Smooth muscle cell (in vitro differentiated cells): Measurements from ENCODE around the gene ADAMTS4. TPM values are rescaled to one million over a fixed set of nuclear protein-coding genes. Genes with fewer than 3 reads are reported as not detected.

Experiments used
- DNase-seq: peaks from one replicate; lab custom pipeline; 2025; ENCODE audit not compliant: unreplicated experiment; lab: John Stamatoyannopoulos, UW
- H2AFZ ChIP-seq: fragments of 200-600 bp; sonication (generic); 2 replicates; pipeline ENCODE4 v1.6.0; 2016; ENCODE audit warnings: antibody characterized with exemption, low read depth, mild to moderate bottlenecking
- H3F3A ChIP-seq: fragments of 200-600 bp; sonication (generic); 2 replicates; pipeline ENCODE4 v1.6.0; 2017; ENCODE audit warnings: antibody characterized with exemption, low read depth
- H3K27ac ChIP-seq: fragments of 200-600 bp; sonication (generic); 2 replicates; pipeline ENCODE4 v1.5.1; 2016; ENCODE audit warnings: low read depth, mild to moderate bottlenecking
- H3K27me3 ChIP-seq: fragments of 200-600 bp; sonication (generic); 2 replicates; pipeline ENCODE4 v1.6.1; 2016; ENCODE audit warnings: low read depth, mild to moderate bottlenecking
- H3K36me3 ChIP-seq: fragments of 200-600 bp; sonication (generic); 2 replicates; pipeline ENCODE4 v1.5.1; 2016; ENCODE audit warnings: low read depth
- H3K4me1 ChIP-seq: fragments of 200-600 bp; sonication (generic); 2 replicates; pipeline ENCODE4 v1.5.1; 2016; ENCODE audit warnings: low read depth
- H3K4me2 ChIP-seq: fragments of 200-600 bp; sonication (generic); 2 replicates; pipeline ENCODE4 v1.6.0; 2016; ENCODE audit warnings: mild to moderate bottlenecking
- H3K4me3 ChIP-seq: fragments of 200-600 bp; sonication (generic); 2 replicates; pipeline ENCODE4 v1.5.1; 2016; ENCODE audit warnings: mild to moderate bottlenecking
- H3K79me2 ChIP-seq: fragments of 200-600 bp; sonication (generic); 2 replicates; pipeline ENCODE4 v1.6.0; 2016; ENCODE audit warnings: low read depth, mild to moderate bottlenecking
- H3K9ac ChIP-seq: fragments of 200-600 bp; sonication (generic); 2 replicates; pipeline ENCODE4 v1.6.0; 2016; ENCODE audit warnings: low read depth
- H3K9me3 ChIP-seq: fragments of 200-600 bp; sonication (generic); replicated peaks from 2 replicates; pipeline ENCODE4 v1.5.1; 2016; ENCODE audit warnings: low read depth
- H4K20me1 ChIP-seq: fragments of 200-600 bp; sonication (generic); 2 replicates; pipeline ENCODE4 v1.6.0; 2016; ENCODE audit warnings: low read depth
- WGBS: methylation state at CpG from one replicate; pipeline ENCODE4 v1.1.7; 2016; ENCODE audit warnings: low lambda C conversion rate; 5-methylcytosine and 5-hydroxymethylcytosine counted together
- polyA plus RNA-seq: library from polyadenylated mRNA; unstranded; fragments of >200 nt; fragmentation: Nextera tagmentation; extraction: Ambion mirVana; gene quantifications from 2 replicates; pipeline ENCODE4 v1.2.1, GENCODE V29; 2016
- total RNA-seq: library from RNA; depleted of rRNA; stranded (reverse); fragments of >200 nt; gene quantifications from 2 replicates; pipeline ENCODE4 v1.2.3, GENCODE V29; 2014
- TF ChIP-seq, protein P1 (sequence below): fragments of 200-600 bp; sonication (generic); IDR thresholded peaks from 2 replicates; pipeline ENCODE4 v1.5.1; 2017; ENCODE audit warnings: borderline replicate concordance, mild to moderate bottlenecking, antibody characterized with exemption; ENCODE audit not compliant: insufficient read depth, poor library complexity, severe bottlenecking

The ADAMTS4 gene
- total and polyA plus RNA-seq, 2 experiments from 2014 or later = 17.1 to 28.3 TPM

DNA sequence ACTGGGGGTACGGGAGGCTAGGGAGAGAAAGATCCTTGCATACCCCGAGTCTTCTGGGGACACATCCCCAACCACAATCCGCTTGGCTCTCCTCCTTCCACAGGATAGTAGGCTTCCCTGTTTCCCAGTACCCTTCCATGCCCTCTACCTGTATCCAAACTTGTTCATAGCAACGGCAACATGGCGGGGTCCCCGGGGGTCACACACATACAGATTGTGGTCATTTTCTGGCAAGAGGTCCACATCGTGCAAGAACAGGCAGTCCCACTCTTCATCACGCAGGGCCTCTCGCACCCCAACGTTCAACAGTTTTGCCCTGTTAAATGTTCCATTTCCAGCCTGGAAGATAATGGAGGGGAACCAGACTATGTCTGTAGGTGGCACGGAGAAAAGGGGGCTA lies 25.1 kb downstream of the ADAMTS4 start:
- H3K27me3 ChIP-seq = no peaks in the 10 kb centered on the region
- 99% methylated on average over 11 of the region's 11 CpGs for WGBS
- no peak overlapping the region for H2AFZ ChIP-seq
- no peak overlapping the region for H3K4me3 ChIP-seq
- H3K4me2 ChIP-seq = no peak overlapping the region
- no peaks in the 10 kb centered on the region for H3F3A ChIP-seq
- no peak overlapping the region for H3K27ac ChIP-seq
- H3K9me3 ChIP-seq = no peaks in the 10 kb centered on the region
- H3K79me2 ChIP-seq = peaks cover 10% of the 10 kb centered on the region
- H4K20me1 ChIP-seq = no peaks in the 10 kb centered on the region
- TF ChIP-seq, protein P1, sequence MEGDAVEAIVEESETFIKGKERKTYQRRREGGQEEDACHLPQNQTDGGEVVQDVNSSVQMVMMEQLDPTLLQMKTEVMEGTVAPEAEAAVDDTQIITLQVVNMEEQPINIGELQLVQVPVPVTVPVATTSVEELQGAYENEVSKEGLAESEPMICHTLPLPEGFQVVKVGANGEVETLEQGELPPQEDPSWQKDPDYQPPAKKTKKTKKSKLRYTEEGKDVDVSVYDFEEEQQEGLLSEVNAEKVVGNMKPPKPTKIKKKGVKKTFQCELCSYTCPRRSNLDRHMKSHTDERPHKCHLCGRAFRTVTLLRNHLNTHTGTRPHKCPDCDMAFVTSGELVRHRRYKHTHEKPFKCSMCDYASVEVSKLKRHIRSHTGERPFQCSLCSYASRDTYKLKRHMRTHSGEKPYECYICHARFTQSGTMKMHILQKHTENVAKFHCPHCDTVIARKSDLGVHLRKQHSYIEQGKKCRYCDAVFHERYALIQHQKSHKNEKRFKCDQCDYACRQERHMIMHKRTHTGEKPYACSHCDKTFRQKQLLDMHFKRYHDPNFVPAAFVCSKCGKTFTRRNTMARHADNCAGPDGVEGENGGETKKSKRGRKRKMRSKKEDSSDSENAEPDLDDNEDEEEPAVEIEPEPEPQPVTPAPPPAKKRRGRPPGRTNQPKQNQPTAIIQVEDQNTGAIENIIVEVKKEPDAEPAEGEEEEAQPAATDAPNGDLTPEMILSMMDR = no peak
- H3K9ac ChIP-seq = no peak overlapping the region
- no peak for DNase-seq
- H3K36me3 ChIP-seq = no peaks in the 10 kb centered on the region
- peaks cover 7% of the 10 kb centered on the region for H3K4me1 ChIP-seq

DNA sequence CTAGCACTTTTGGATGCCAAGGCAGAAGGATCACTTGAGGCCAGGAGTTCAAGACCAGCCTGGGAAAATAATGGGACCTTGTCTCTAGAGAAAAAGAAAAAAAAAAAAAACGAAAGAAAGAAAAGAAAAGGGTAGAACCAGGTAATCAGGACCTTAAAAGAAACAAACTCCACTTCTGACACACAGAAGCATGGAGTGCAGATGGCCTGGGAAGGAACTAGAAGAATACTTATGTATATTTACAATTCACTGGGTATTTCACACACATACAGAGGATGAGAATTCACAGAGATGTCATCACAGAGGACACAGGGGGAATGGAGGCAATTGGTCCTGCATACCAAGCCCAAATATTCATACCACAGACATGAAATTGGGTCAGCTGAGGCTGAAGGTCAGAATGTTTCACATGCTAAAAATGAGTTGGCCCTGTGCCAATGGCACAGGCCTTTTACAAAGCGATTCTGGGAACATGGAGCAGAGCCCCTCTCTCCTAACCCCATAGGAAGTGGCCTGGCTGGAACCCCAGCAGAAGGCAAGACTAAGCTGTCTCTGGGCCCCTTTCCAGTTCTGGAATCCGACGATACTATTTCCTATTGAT lies 26.0 kb downstream of the ADAMTS4 start:
- Histone ChIP-seq H3K9me3 (no peaks in the 10 kb centered on the region), H3K9ac (no peak overlapping the region), H3K4me3 (no peak overlapping the region), H2AFZ (no peak overlapping the region), H3K27ac (no peak overlapping the region), H3K79me2 (peaks cover 10% of the 10 kb centered on the region), H3K4me2 (no peak overlapping the region), H3K4me1 (peaks cover 7% of the 10 kb centered on the region), H3K36me3 (no peaks in the 10 kb centered on the region), H3F3A (no peaks in the 10 kb centered on the region), H3K27me3 (no peaks in the 10 kb centered on the region), H4K20me1 (no peaks in the 10 kb centered on the region)
- TF ChIP-seq, protein P1 = no peak
- DNase-seq = no peak
- 83% methylated on average over 4 of the region's 4 CpGs for WGBS

DNA sequence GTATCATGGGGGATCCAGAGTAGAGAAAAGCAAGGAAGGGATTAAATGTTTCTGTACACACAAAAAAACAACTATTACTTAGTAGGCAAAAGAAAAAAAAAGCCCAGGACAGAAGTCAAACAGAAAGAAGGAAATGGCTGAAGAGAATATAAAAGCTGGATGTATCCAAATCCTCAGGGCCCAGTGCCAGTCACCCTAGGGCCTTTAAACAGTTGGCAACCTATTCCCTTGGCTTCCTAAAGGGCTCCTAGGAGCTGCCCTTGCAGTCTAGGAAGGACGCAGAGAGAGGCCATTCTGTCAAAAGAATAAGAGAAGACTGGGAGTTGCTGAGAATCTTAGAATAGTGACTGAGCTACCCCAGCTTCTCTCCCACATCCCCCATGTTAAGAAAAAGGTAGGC lies 26.5 kb downstream of the ADAMTS4 start:
- DNase-seq = no peak
- no peaks in the 10 kb centered on the region for H3K27me3 ChIP-seq
- H3K9me3 ChIP-seq = no peaks in the 10 kb centered on the region
- WGBS = 83% methylated on average over 1 of the region's 1 CpG
- H4K20me1 ChIP-seq = no peaks in the 10 kb centered on the region
- peaks cover 10% of the 10 kb centered on the region for H3K79me2 ChIP-seq
- peaks cover 8% of the 10 kb centered on the region for H3K4me1 ChIP-seq
- H3K4me3 ChIP-seq = no peak overlapping the region
- H3K36me3 ChIP-seq = no peaks in the 10 kb centered on the region
- no peak overlapping the region for H3K9ac ChIP-seq
- TF ChIP-seq, protein P1 = no peak
- no peak overlapping the region for H2AFZ ChIP-seq
- no peak overlapping the region for H3K4me2 ChIP-seq
- no peak overlapping the region for H3K27ac ChIP-seq
- no peaks in the 10 kb centered on the region for H3F3A ChIP-seq

DNA sequence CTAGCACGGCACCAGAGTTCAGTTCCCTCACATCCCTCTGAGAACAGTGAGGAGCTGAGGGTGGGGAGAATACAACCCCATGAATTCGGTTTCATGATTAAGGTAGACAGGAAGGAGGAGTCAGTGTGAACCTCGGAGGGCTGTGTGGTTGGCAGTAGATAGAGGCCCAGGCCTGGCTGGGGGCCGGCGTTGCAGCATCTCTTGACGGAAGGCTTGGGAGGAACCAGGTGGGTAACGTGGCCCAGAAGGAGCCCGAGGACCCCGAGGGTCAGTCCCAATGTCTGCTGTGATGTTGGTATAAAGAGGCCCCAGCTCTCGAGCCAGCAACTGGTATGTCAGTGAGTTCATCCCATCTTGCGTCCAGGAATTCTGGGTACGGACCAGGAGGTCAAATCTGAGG lies 27.2 kb downstream of the ADAMTS4 start:
- Histone ChIP-seq H3K4me3 (no peak overlapping the region), H4K20me1 (no peaks in the 10 kb centered on the region), H3K9ac (no peak overlapping the region), H3F3A (no peaks in the 10 kb centered on the region), H3K27ac (no peak overlapping the region), H2AFZ (no peak overlapping the region), H3K27me3 (no peaks in the 10 kb centered on the region), H3K79me2 (peaks cover 5% of the 10 kb centered on the region), H3K4me2 (no peak overlapping the region), H3K4me1 (peaks cover 12% of the 10 kb centered on the region), H3K36me3 (no peaks in the 10 kb centered on the region), H3K9me3 (no peaks in the 10 kb centered on the region)
- DNase-seq = no peak
- 95% methylated on average over 12 of the region's 12 CpGs for WGBS
- TF ChIP-seq, protein P1 = no peak
